Activated naive CD4-positive, alpha-beta T cell treated with anti-CD3 and anti-CD28 coated beads for 36 hours (primary cell): ENCODE data around the gene ARHGEF3. TPM values are rescaled to one million over a fixed set of nuclear protein-coding genes. Genes with fewer than 3 reads are reported as not detected.
"Not testable (repeated sequence)": the region's sequence is repeated elsewhere in the genome, so short reads cannot be mapped to it uniquely, and the experiment has no call there.

Source experiments
- CTCF ChIA-PET: fragments of 350-600 bp; sonication (Branson Sonifier 250); formaldehyde crosslinking; loops from one replicate; lab custom pipeline; 2021; ENCODE audit warnings: antibody characterized with exemption; lab: Charles Lee
- DNase-seq: peaks from one replicate; pipeline ENCODE4 v3.0.0-alpha.2; 2020
- H3K27ac Mint-ChIP-seq: one replicate; pipeline ENCODE4 v1.8.0; 2021; ENCODE audit warnings: mild to moderate bottlenecking, mixed read lengths
- H3K27me3 Mint-ChIP-seq: one replicate; pipeline ENCODE4 v1.8.0; 2021; ENCODE audit warnings: low read depth, mixed read lengths
- H3K36me3 Mint-ChIP-seq: one replicate; pipeline ENCODE4 v1.8.0; 2021; ENCODE audit warnings: low read depth, mixed read lengths
- H3K4me1 Mint-ChIP-seq: one replicate; pipeline ENCODE4 v1.8.0; 2021; ENCODE audit warnings: low read depth, mixed read lengths
- H3K4me3 Mint-ChIP-seq: one replicate; pipeline ENCODE4 v1.8.0; 2021; ENCODE audit warnings: mild to moderate bottlenecking, moderate library complexity, mixed read lengths
- H3K9me3 Mint-ChIP-seq: one replicate; pipeline ENCODE4 v1.8.0; 2021; ENCODE audit warnings: mixed read lengths
- intact Hi-C: fragments of 100-400 bp; cut with micrococcal nuclease; formaldehyde crosslinking; loops from one replicate; pipeline ENCODE4 v1.15.1; 2023
- total RNA-seq, 2 experiments: library from RNA; stranded (reverse); gene quantifications; one replicate each; pipeline ENCODE4 v1.2.3, GENCODE V29; 2021

ARHGEF3 gene
- total RNA-seq, 2 experiments from 2014 or later, result 36.4 to 37.7 TPM

DNA sequence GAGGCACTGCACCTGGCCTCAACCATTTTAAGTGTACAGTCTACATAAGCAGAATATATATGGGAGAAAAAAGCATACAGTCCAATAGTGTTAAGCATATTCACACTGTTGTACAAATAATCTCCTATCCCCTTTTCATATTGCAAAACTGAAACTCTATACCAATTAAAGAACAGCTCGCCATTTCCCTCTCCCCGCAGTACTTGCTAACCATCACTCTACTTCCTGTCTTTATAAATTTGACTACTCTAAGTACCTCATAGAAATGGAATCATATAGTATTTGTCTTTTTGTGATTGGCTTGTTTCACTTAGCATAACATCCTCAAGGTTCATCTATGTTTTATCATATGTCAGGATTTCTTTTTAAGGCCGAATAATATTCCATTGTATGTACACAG, 97.0 kb downstream of the ARHGEF3 start:
- Mint-ChIP-seq H3K36me3 (no peaks in the 10 kb centered on the region), H3K4me3 (no peak overlapping the region), H3K27ac (no peak overlapping the region), H3K27me3 (no peaks in the 10 kb centered on the region), H3K4me1 (peaks cover 17% of the 10 kb centered on the region), H3K9me3 (no peaks in the 10 kb centered on the region)
- CTCF ChIA-PET, result interaction anchor here (0.6 to 7.4 kb wide), 10 partner anchors 11 to 288 kb away, joined by 3 to 204 read pairs (median 3); partner anchors contain the start of gene ARHGEF3
- intact Hi-C loops, result loop anchor here (10.0 kb wide), 3 partner anchors 360 to 890 kb away; partner anchors contain the start of gene ARF4
- DNase-seq, result no peak

GRCh38 chr3:56702490-56703315, 99.0 kb downstream of the ARHGEF3 start:
- H3K4me1 Mint-ChIP-seq, result peaks cover 17% of the 10 kb centered on the region
- no peaks in the 10 kb centered on the region for H3K9me3 Mint-ChIP-seq
- H3K27ac Mint-ChIP-seq, result no peak overlapping the region
- DNase-seq, result peak; percentile 70
- H3K27me3 Mint-ChIP-seq, result no peaks in the 10 kb centered on the region
- intact Hi-C loops, result loop anchor here (1.0 to 10.0 kb wide), 8 partner anchors 52 to 892 kb away; partner anchors contain the start of gene ARF4
- CTCF ChIA-PET, result interaction anchor here (0.6 to 7.4 kb wide), 25 partner anchors 9 to 746 kb away, joined by 3 to 204 read pairs (median 4); partner anchors contain the start of gene ARHGEF3
- no peak overlapping the region for H3K4me3 Mint-ChIP-seq
- H3K36me3 Mint-ChIP-seq, result no peaks in the 10 kb centered on the region

- H3K4me3 Mint-ChIP-seq, result no peak overlapping the region
- DNase-seq, result no peak
- no peaks in the 10 kb centered on the region for H3K27me3 Mint-ChIP-seq
- intact Hi-C loops, result loop anchor here (10.0 kb wide), 3 partner anchors 355 to 895 kb away; partner anchors contain the start of gene ARF4
- CTCF ChIA-PET, result interaction anchor here (0.6 to 7.4 kb wide), 10 partner anchors 9 to 295 kb away, joined by 3 to 204 read pairs (median 4); partner anchors contain the start of gene ARHGEF3
- H3K4me1 Mint-ChIP-seq, result peaks cover 27% of the 10 kb centered on the region
- H3K9me3 Mint-ChIP-seq, result no peaks in the 10 kb centered on the region
- H3K27ac Mint-ChIP-seq, result no peak overlapping the region
- no peaks in the 10 kb centered on the region for H3K36me3 Mint-ChIP-seq
Measured at GRCh38 chr3:56700151-56700550, 101.6 kb downstream of the ARHGEF3 start.

DNA sequence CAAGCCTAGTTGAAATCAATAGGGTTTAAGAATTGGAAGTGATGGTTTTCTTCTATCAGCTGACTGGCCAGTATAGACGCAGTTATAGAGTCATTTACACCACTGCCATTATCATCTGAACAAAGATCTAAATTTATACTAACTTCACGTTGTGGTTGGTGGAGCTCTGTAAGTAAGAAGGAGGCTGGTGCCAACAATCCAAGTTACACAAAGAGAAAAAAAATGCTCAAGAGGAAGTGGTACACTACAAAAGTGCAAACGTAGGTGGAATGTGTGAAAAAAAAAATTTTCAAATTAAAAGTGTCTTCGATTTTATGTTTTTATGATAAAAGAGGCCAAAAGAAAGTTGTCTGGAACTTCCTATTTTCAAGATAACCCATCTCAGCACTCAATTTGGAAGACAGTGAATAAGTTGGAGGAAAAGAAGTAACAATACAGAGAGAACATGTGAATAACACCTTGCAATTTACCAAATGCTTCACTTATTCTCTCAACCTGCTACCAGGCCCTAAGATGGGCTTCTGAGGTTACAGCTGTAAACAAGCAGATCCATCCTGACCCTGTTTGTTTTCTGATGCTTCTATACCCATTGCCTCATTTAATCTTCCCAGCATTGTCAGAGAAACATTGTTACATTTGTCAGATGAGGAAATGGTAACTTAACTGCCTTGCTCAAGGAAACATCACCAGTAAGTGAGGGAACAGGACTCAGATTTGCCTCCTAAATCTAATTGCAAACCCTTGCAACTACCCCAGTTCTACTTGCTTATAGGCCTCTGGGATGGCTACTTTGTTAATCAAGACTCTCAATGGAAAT, 106.7 kb downstream of the ARHGEF3 start:
- no peak for DNase-seq
- H3K4me1 Mint-ChIP-seq, result peaks cover 42% of the 10 kb centered on the region
- no peaks in the 10 kb centered on the region for H3K36me3 Mint-ChIP-seq
- intact Hi-C loops, result loop anchor here (1.0 to 5.0 kb wide), 3 partner anchors 14 to 532 kb away; partner anchors contain the start of gene APPL1
- peak overlapping the region; percentile 56 for H3K27ac Mint-ChIP-seq
- no peaks in the 10 kb centered on the region for H3K9me3 Mint-ChIP-seq
- no peaks in the 10 kb centered on the region for H3K27me3 Mint-ChIP-seq
- H3K4me3 Mint-ChIP-seq, result no peak overlapping the region
- CTCF ChIA-PET, result interaction anchor here (0.6 to 2.5 kb wide), 7 partner anchors 103 to 301 kb away, joined by 3 to 20 read pairs (median 3); partner anchors contain the start of gene ARHGEF3

DNA sequence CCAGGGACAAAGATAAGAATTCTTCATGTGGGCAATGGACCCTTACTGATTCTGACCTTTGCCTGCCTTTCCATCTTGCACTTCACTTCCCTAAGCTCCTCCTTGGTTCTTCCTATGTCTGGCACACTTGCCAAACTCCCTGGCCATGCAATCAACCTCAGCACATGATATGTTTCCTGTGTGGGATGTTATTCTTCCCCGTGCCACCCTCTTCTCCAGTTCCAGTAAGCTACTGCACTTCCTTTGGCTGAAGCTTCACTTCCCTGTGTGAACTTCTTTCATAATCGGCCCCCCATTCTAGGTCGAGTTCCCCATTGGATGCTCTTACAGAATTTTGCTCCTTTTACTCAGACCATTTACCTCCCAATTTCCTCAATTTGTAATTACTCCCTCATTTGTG, 108.0 kb downstream of the ARHGEF3 start:
- Mint-ChIP-seq H3K4me3 (peak overlapping the region; percentile 26), H3K27me3 (no peaks in the 10 kb centered on the region), H3K27ac (peak overlapping the region; percentile 19), H3K36me3 (no peaks in the 10 kb centered on the region), H3K4me1 (peaks cover 40% of the 10 kb centered on the region), H3K9me3 (no peaks in the 10 kb centered on the region)
- intact Hi-C loops, result loop anchor here (2.0 kb wide), 1 partner anchor 13 kb away; no protein-coding TSS in a partner anchor
- no peak for DNase-seq
- CTCF ChIA-PET, result interaction anchor here (0.6 to 2.7 kb wide), 6 partner anchors 8 to 296 kb away, joined by 3 to 12 read pairs (median 4); partner anchors contain the start of gene ARHGEF3

DNA sequence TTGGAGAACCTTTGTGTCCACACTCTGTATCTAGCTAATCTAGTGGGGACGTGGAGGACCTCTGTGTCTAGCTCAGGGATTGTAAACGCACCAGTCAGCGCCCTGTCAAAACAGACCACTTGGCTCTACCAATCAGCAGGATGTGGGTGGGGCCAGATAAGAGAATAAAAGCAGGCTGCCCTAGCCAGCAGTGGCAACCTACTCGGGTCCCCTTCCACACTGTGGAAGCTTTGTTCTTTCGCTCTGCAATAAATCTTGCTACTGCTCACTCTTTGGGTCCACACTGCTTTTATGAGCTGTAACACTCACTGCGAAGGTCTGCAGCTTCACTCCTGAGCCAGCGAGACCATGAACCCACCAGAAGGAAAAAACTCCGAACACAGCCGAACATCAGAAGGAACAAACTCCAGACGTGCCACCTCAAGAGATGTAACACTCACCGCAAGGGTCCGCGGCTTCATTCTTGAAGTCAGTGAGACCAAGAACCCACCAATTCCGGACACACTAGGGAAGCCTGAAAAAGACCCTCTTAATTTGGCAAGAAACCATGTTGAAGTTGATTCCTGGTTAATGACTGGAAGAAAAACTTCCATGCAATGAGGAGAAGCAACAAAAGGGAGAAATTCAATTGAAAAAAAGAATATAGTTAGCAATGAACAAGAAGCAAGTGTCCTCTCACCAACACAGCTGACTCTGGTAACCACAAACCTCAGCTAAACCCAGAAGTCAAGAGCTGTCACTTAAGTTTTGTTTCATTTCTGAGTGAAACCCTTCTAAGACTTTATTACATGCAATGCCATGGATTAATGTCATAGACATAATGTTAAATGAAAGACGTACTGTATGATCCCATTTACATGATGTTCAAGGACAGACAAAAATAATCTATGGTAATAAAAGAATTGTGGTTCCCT, 109.0 kb downstream of the ARHGEF3 start:
- peak overlapping the region; percentile 54 for H3K27ac Mint-ChIP-seq
- intact Hi-C loops, H3K9me3 Mint-ChIP-seq, H3K27me3 Mint-ChIP-seq, H3K36me3 Mint-ChIP-seq: not testable (repeated sequence)
- H3K4me3 Mint-ChIP-seq, result peak overlapping the region; percentile 60
- CTCF ChIA-PET, result interaction anchor here (0.6 to 2.7 kb wide), 7 partner anchors 9 to 340 kb away, joined by 3 to 12 read pairs (median 4); no protein-coding TSS in a partner anchor
- DNase-seq, result peak; percentile 75
- H3K4me1 Mint-ChIP-seq, result peaks cover 47% of the 10 kb centered on the region

GRCh38 chr3:56692001-56692365, 109.8 kb downstream of the ARHGEF3 start:
- H3K27ac Mint-ChIP-seq, H3K36me3 Mint-ChIP-seq, DNase-seq, H3K27me3 Mint-ChIP-seq, H3K4me3 Mint-ChIP-seq, H3K9me3 Mint-ChIP-seq, intact Hi-C loops: not testable (repeated sequence)
- H3K4me1 Mint-ChIP-seq, result peaks cover 47% of the 10 kb centered on the region
- CTCF ChIA-PET, result interaction anchor here (0.7 to 2.7 kb wide), 5 partner anchors 10 to 340 kb away, joined by 3 to 12 read pairs (median 4); no protein-coding TSS in a partner anchor

- DNase-seq, result no peak
- Mint-ChIP-seq H3K27me3 (no peaks in the 10 kb centered on the region), H3K27ac (no peak overlapping the region), H3K9me3 (no peaks in the 10 kb centered on the region), H3K36me3 (no peaks in the 10 kb centered on the region), H3K4me3 (no peak overlapping the region), H3K4me1 (peaks cover 44% of the 10 kb centered on the region)
- intact Hi-C loops, result no loop called here
- CTCF ChIA-PET, result interaction anchor here (0.6 to 2.7 kb wide), 4 partner anchors 10 to 299 kb away, joined by 3 to 12 read pairs (median 7); no protein-coding TSS in a partner anchor
Measured at GRCh38 chr3:56691165-56692000, 110.4 kb downstream of the ARHGEF3 start.

DNA sequence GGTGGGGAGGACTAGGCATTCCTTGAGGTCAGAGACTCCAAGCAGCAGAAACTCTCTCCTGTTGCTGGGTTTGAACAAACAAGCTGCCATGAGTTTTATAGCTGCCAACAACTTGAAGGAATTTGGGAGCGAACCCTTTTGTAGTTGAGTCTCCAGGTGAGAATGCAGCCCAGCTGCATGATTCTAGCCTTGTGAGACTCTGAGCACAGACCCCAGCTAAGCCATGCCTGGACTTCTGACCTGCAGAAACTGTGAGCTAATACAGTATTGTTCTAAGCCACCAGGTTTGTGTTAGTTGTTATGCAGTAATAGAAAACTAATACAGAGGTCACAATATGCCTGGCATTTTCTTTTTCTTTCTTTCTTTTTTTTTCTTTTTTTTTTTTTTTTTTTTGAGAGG, 112.4 kb downstream of the ARHGEF3 start:
- intact Hi-C loops, result no loop called here
- H3K36me3 Mint-ChIP-seq, result peaks cover 2% of the 10 kb centered on the region
- no peak overlapping the region for H3K4me3 Mint-ChIP-seq
- no peaks in the 10 kb centered on the region for H3K27me3 Mint-ChIP-seq
- no peak for DNase-seq
- H3K9me3 Mint-ChIP-seq, result peaks cover under 1% of the 10 kb centered on the region
- CTCF ChIA-PET, result interaction anchor here (1.2 kb wide), 1 partner anchor 309 kb away, joined by 3 read pairs; no protein-coding TSS in a partner anchor
- H3K4me1 Mint-ChIP-seq, result peaks cover 26% of the 10 kb centered on the region
- H3K27ac Mint-ChIP-seq, result no peak overlapping the region

DNA sequence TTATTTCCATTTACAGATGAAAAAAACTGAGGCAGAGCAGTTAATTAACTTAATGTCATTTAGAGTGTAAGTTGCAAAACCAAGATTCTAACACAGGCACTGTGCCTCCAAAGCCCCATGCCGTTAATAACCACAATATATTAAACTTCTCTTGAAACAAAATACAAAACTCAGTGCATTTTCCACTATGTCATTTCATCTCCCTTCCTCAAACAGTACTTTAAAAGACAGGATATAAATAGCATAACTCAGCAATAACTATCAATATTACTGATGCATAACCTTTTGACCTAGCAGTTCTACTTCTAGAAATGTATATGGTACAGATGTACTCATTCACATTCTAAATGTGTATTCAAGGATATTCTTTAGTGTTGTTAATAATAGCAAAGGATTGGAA, 113.6 kb downstream of the ARHGEF3 start:
- CTCF ChIA-PET, result no interaction called here
- Mint-ChIP-seq H3K27ac (no peak overlapping the region), H3K4me1 (peaks cover 20% of the 10 kb centered on the region), H3K9me3 (peaks cover 8% of the 10 kb centered on the region), H3K36me3 (peaks cover 7% of the 10 kb centered on the region), H3K4me3 (no peak overlapping the region), H3K27me3 (no peaks in the 10 kb centered on the region)
- no peak for DNase-seq
- intact Hi-C loops, result no loop called here
